Suppressor macrophage treated with lipopolysaccharide for 1 hour (primary cell): ENCODE data around the gene CLIP4.
"Not testable (repeated sequence)": the region's sequence is repeated elsewhere in the genome, so short reads cannot be mapped to it uniquely, and the experiment has no call there.

Experiments used
- DNase-seq, 3 donors: peaks; one replicate each; pipeline ENCODE4 v3.0.0-alpha.2; 2020 to 2022

The CLIP4 gene

GRCh38 chr2:29114946-29115609, at the start of gene CLIP4:
Gene CLIP4, plus strand, starts transcription at chr2:29115415. Its CDS starts 5,974 bp downstream, at chr2:29121389.
- DNase-seq, result peak; percentile 77 to 94 (median 91)

GRCh38 chr2:29066271-29066860, 48.8 kb upstream of the CLIP4 start:
- peak; percentile 53 to 60 (median 58) for DNase-seq

GRCh38 chr2:29066997-29067605, 48.1 kb upstream of the CLIP4 start:
- peak; percentile 65 to 70 (median 70) for DNase-seq

- no peak for DNase-seq
Observed at GRCh38 chr2:29068513-29068912, 46.7 kb upstream of the CLIP4 start.

- no peak for DNase-seq
Observed at GRCh38 chr2:29070526-29070925, 44.7 kb upstream of the CLIP4 start.

GRCh38 chr2:29071032-29071975, 43.9 kb upstream of the CLIP4 start:
- no peak for DNase-seq

- no peak for DNase-seq
Observed at GRCh38 chr2:29072251-29072650, 43.0 kb upstream of the CLIP4 start.

GRCh38 chr2:29072971-29073725, 42.1 kb upstream of the CLIP4 start:
- no peak for DNase-seq

GRCh38 chr2:29073933-29074332, 41.3 kb upstream of the CLIP4 start:
- DNase-seq, result peak; percentile 37 to 48 (median 38)

GRCh38 chr2:29074411-29074810, 40.8 kb upstream of the CLIP4 start, which contains the start of gene PCARE:
Gene PCARE, minus strand, starts transcription at chr2:29074523. Its CDS starts 262 bp downstream, at chr2:29074261.
- no peak for DNase-seq

GRCh38 chr2:29075894-29076705, 39.1 kb upstream of the CLIP4 start:
- DNase-seq, result no peak

- no peak for DNase-seq
Observed at GRCh38 chr2:29079887-29080286, 35.3 kb upstream of the CLIP4 start.

GRCh38 chr2:29080886-29081743, 34.1 kb upstream of the CLIP4 start:
- peak; percentile 82 to 95 (median 93) for DNase-seq

GRCh38 chr2:29082804-29083495, 32.3 kb upstream of the CLIP4 start:
- DNase-seq, result no peak

- DNase-seq, result no peak
Observed at GRCh38 chr2:29084554-29084953, 30.7 kb upstream of the CLIP4 start.

- not testable (repeated sequence) for DNase-seq
Observed at GRCh38 chr2:29090311-29090710, 24.9 kb upstream of the CLIP4 start.

GRCh38 chr2:29096969-29097368, 18.2 kb upstream of the CLIP4 start:
- no peak for DNase-seq

- no peak for DNase-seq
Observed at GRCh38 chr2:29097569-29097968, 17.6 kb upstream of the CLIP4 start.

GRCh38 chr2:29100564-29100963, 14.7 kb upstream of the CLIP4 start:
- no peak for DNase-seq

GRCh38 chr2:29104688-29105087, 10.5 kb upstream of the CLIP4 start:
- DNase-seq, result peak in 1 of 3 donors; percentile 17
